ENCODE data around the gene ADAMTS18.
"Not testable (repeated sequence)": the region's sequence is repeated elsewhere in the genome, so short reads cannot be mapped to it uniquely, and the experiment has no call there.

The ADAMTS18 gene, protein sequence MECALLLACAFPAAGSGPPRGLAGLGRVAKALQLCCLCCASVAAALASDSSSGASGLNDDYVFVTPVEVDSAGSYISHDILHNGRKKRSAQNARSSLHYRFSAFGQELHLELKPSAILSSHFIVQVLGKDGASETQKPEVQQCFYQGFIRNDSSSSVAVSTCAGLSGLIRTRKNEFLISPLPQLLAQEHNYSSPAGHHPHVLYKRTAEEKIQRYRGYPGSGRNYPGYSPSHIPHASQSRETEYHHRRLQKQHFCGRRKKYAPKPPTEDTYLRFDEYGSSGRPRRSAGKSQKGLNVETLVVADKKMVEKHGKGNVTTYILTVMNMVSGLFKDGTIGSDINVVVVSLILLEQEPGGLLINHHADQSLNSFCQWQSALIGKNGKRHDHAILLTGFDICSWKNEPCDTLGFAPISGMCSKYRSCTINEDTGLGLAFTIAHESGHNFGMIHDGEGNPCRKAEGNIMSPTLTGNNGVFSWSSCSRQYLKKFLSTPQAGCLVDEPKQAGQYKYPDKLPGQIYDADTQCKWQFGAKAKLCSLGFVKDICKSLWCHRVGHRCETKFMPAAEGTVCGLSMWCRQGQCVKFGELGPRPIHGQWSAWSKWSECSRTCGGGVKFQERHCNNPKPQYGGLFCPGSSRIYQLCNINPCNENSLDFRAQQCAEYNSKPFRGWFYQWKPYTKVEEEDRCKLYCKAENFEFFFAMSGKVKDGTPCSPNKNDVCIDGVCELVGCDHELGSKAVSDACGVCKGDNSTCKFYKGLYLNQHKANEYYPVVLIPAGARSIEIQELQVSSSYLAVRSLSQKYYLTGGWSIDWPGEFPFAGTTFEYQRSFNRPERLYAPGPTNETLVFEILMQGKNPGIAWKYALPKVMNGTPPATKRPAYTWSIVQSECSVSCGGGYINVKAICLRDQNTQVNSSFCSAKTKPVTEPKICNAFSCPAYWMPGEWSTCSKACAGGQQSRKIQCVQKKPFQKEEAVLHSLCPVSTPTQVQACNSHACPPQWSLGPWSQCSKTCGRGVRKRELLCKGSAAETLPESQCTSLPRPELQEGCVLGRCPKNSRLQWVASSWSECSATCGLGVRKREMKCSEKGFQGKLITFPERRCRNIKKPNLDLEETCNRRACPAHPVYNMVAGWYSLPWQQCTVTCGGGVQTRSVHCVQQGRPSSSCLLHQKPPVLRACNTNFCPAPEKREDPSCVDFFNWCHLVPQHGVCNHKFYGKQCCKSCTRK (N-terminal part only)

GRCh38 chr16:77434530-77435271 is at the start of gene ADAMTS18:
TSS of gene ADAMTS18 (minus strand) at chr16:77435034. CDS start at chr16:77434695, 339 bp downstream.
- DNase-seq (ENCODE audit: low spot score) = no peak
- Mint-ChIP-seq H3K4me1 (ENCODE audit: low read depth) (no peaks in the 10 kb centered on the region), H3K4me3 (no peak within 1 kb of the TSS), H3K36me3 (ENCODE audit: low read depth) (no peaks in the 10 kb centered on the region), H3K9me3 (no peaks in the 10 kb centered on the region), H3K27ac (no peak within 1 kb of the TSS), H3K27me3 (ENCODE audit: low read depth) (peaks cover 50% of the 10 kb centered on the region)

GRCh38 chr16:77480681-77481315 is 46.0 kb upstream of the ADAMTS18 start:
- no peak overlapping the region for H3K27ac Mint-ChIP-seq
- H3K9me3 Mint-ChIP-seq = no peaks in the 10 kb centered on the region
- H3K4me1 Mint-ChIP-seq (ENCODE audit: low read depth) = no peaks in the 10 kb centered on the region
- H3K27me3 Mint-ChIP-seq (ENCODE audit: low read depth) = no peaks in the 10 kb centered on the region
- H3K36me3 Mint-ChIP-seq (ENCODE audit: low read depth) = no peaks in the 10 kb centered on the region
- DNase-seq (ENCODE audit: low spot score) = no peak
- no peak overlapping the region for H3K4me3 Mint-ChIP-seq

DNA sequence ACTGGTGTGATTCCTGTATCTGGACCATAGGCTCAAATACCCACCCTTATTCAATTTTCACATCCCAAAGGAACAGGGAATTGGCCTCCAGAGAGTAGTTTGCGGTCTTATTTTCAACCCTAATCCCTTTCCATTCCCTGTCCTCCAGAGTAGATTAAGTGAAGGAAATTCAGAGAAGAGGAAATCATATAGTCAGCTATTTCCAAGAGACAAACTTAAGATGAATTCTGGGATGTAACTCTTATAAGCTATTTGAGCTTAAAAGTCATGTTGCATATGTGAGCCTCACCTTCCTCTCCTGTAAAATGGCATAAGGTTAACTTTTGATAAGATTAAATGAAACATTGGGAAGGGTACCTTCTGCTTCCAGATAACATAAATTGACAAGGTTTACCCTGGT is 37.4 kb upstream of the ADAMTS18 start:
- Mint-ChIP-seq H3K36me3 (ENCODE audit: low read depth) (no peaks in the 10 kb centered on the region), H3K27ac (no peak overlapping the region), H3K4me1 (ENCODE audit: low read depth) (no peaks in the 10 kb centered on the region)

DNA sequence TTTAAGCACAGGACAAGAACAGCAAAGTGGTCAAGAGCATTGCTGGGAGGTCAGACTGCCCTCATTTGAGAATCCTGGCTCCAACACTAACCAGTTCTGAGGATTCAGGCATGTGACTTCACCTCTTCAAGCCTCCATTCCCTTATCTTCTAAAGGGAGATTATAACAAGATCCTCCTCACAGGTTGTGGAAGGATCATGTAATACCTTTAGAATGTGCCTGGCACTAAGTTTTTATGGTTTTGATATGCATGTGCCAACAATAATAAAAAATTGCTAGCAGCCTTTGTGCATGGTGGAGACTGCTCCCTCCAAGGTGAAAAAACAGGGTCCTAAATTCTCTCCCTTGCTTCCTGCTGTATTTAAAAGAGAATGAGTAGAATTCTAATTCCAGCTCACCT is 36.0 kb upstream of the ADAMTS18 start:
- no peaks in the 10 kb centered on the region for H3K4me1 Mint-ChIP-seq (ENCODE audit: low read depth)
- H3K36me3 Mint-ChIP-seq (ENCODE audit: low read depth) = no peaks in the 10 kb centered on the region
- H3K9me3 Mint-ChIP-seq = no peaks in the 10 kb centered on the region
- no peak overlapping the region for H3K27ac Mint-ChIP-seq
- no peak for DNase-seq (ENCODE audit: low spot score)
- no peak overlapping the region for H3K4me3 Mint-ChIP-seq
- no peaks in the 10 kb centered on the region for H3K27me3 Mint-ChIP-seq (ENCODE audit: low read depth)

More for the DNA sequence above, 37.4 kb upstream of the ADAMTS18 start:
- no peaks in the 10 kb centered on the region for H3K9me3 Mint-ChIP-seq
- no peaks in the 10 kb centered on the region for H3K27me3 Mint-ChIP-seq (ENCODE audit: low read depth)
- DNase-seq (ENCODE audit: low spot score) = no peak
- H3K4me3 Mint-ChIP-seq = no peak overlapping the region

- Mint-ChIP-seq H3K27me3 (ENCODE audit: low read depth) (no peaks in the 10 kb centered on the region), H3K4me1 (ENCODE audit: low read depth) (no peaks in the 10 kb centered on the region), H3K36me3 (ENCODE audit: low read depth) (no peaks in the 10 kb centered on the region), H3K27ac (no peak overlapping the region), H3K4me3 (no peak overlapping the region), H3K9me3 (no peaks in the 10 kb centered on the region)
- no peak for DNase-seq (ENCODE audit: low spot score)
Observed at GRCh38 chr16:77469634-77470033, 34.8 kb upstream of the ADAMTS18 start.

DNA sequence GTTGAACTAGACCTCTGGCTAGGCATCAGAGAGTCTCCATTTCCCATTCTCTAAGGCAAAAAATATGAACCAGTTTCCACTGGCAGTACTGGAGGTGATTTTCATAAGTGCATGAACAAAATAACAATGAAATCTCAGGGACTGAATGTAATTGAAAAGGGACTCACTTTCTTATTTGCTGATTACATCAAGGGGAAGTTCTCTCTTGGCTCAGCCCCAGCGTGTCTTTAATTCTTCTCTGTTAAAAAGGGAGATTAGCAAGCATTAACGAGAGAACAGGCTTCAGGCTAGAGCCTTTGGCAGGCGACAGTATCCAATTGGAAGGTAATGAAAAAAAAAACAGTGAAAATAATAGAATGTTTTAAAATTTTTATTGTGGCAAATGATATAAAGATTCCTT is 34.0 kb upstream of the ADAMTS18 start:
- Mint-ChIP-seq H3K4me1 (ENCODE audit: low read depth) (no peaks in the 10 kb centered on the region), H3K36me3 (ENCODE audit: low read depth) (no peaks in the 10 kb centered on the region), H3K27me3 (ENCODE audit: low read depth) (no peaks in the 10 kb centered on the region), H3K27ac (no peak overlapping the region), H3K4me3 (no peak overlapping the region), H3K9me3 (no peaks in the 10 kb centered on the region)
- DNase-seq (ENCODE audit: low spot score) = no peak

DNA sequence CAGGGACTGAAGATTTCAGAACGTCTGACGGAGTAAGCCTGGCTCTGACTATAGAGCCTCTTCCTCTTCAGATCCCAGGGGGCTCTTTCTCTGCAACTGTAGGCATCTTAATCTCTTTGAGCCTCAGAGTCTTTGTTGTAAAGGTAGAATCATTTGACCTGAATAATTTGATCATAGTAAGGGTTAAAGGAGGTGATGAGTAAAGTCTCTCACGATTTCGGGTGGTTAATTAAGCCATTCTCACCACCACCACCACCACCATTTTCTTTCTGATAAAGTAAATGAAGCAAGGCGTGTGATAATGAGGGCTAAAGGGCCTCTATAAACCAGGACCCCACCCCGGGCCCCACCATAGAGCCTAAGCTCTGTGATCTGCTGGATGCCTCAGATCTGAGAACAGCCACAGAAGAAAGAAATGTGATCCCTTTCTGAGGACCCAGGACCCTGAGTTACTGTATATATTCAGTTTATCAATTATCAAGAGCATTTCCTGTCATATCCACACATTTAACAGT is 33.0 kb upstream of the ADAMTS18 start:
- DNase-seq (ENCODE audit: low spot score) = no peak
- Mint-ChIP-seq H3K9me3 (no peaks in the 10 kb centered on the region), H3K36me3 (ENCODE audit: low read depth) (no peaks in the 10 kb centered on the region), H3K4me3 (no peak overlapping the region), H3K27me3 (ENCODE audit: low read depth) (no peaks in the 10 kb centered on the region), H3K4me1 (ENCODE audit: low read depth) (no peaks in the 10 kb centered on the region), H3K27ac (no peak overlapping the region)

DNA sequence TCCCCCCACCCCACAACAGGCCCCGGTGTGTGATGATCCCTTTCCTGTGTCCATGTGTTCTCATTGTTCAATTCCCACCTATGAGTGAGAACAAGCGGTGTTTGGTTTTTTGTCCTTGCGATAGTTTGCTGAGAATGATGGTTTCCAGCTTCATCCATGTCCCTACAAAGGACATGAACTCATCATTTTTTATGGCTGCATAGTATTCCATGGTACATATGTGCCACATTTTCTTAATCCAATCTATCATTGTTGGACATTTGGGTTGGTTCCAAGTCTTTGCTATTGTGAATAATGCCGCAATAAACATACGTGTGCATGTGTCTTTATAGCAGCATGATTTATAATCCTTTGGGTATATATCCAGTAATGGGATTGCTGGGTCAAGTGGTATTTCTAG is 28.8 kb upstream of the ADAMTS18 start:
- H3K4me3 Mint-ChIP-seq; H3K27me3 Mint-ChIP-seq (ENCODE audit: low read depth); H3K9me3 Mint-ChIP-seq; H3K4me1 Mint-ChIP-seq (ENCODE audit: low read depth); H3K27ac Mint-ChIP-seq; DNase-seq (ENCODE audit: low spot score); H3K36me3 Mint-ChIP-seq (ENCODE audit: low read depth): not testable (repeated sequence)

GRCh38 chr16:77462894-77463293 is 28.1 kb upstream of the ADAMTS18 start:
- H3K27ac Mint-ChIP-seq = no peak overlapping the region
- H3K27me3 Mint-ChIP-seq (ENCODE audit: low read depth) = no peaks in the 10 kb centered on the region
- H3K36me3 Mint-ChIP-seq (ENCODE audit: low read depth) = no peaks in the 10 kb centered on the region
- H3K9me3 Mint-ChIP-seq = no peaks in the 10 kb centered on the region
- H3K4me3 Mint-ChIP-seq = no peak overlapping the region
- no peaks in the 10 kb centered on the region for H3K4me1 Mint-ChIP-seq (ENCODE audit: low read depth)
- no peak for DNase-seq (ENCODE audit: low spot score)

DNA sequence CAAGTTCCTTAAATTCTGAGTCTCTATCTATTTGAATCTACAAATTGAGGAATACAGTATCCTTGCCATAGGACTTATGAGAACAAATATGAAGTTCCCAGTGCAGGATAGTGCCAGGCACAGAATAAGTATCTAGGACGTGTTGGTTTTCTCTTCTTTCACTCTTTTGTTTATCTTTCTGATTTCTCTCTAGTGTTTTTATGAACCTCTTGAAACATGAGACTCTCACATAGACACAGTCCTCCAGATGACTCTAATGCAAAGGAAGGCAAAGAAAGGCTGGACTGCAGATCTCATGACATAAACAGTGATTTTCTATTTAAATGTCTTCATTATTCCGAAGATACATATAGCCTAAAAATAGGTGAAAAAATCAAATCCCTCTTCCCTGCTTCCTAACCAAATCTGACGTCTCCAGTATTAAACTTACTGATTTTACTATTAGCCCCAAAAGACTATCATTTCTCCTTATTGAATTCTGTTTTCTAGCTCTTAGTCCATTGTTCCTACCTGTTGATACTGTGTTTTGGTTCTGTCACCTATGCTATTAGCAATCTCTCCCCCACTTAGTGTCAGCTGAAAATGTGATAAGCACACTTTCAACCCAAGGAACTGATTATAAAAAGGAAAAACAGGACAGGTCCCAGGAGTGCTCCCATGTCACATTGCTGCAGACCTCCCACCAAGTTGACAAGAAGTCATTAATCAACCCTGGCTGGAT is 24.9 kb upstream of the ADAMTS18 start:
- H3K4me3 Mint-ChIP-seq = no peak overlapping the region
- H3K27ac Mint-ChIP-seq = no peak overlapping the region
- H3K27me3 Mint-ChIP-seq (ENCODE audit: low read depth) = no peaks in the 10 kb centered on the region
- H3K4me1 Mint-ChIP-seq (ENCODE audit: low read depth) = no peaks in the 10 kb centered on the region
- DNase-seq (ENCODE audit: low spot score) = no peak
- H3K9me3 Mint-ChIP-seq = no peaks in the 10 kb centered on the region
- no peaks in the 10 kb centered on the region for H3K36me3 Mint-ChIP-seq (ENCODE audit: low read depth)

DNA sequence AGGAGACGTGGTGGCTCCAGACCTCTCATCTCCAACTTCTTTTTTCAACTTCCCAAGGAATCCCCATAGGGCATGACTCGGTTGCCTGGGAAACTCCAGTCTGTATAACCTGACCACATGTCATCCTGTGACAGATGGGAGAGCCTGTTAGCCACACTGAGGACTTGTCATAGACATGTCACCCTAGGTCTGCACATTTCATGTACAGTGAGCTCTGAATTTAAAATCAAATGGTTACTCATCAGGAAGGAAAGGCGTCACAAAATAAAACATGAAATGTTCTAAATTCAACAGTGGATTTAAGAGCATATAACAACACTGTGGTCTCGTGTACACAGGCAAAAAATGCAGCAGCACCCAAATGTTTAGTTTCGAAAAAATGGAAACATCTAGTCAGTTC is 22.2 kb upstream of the ADAMTS18 start:
- no peaks in the 10 kb centered on the region for H3K36me3 Mint-ChIP-seq (ENCODE audit: low read depth)
- no peak overlapping the region for H3K27ac Mint-ChIP-seq
- no peaks in the 10 kb centered on the region for H3K9me3 Mint-ChIP-seq
- H3K27me3 Mint-ChIP-seq (ENCODE audit: low read depth) = no peaks in the 10 kb centered on the region
- H3K4me1 Mint-ChIP-seq (ENCODE audit: low read depth) = no peaks in the 10 kb centered on the region
- H3K4me3 Mint-ChIP-seq = no peak overlapping the region
- DNase-seq (ENCODE audit: low spot score) = no peak

DNA sequence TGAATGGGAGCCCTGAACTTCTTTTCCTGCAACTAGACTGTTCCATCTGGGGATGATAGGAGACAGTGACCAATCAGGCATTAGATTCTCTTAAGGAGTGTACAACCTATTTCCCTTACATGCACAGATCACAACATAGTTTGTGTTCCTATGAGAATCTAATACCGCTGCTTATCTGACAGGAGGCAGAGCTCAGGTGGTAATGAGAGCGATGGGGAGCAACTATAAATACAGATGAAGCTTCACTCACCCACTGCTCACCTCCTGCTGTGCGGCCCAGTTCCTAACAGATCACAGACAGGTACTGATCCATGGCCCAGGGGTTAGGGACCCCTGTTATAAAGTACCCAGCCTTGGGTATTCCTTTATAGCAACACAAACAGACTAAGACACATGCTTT is 17.4 kb upstream of the ADAMTS18 start:
- Mint-ChIP-seq H3K27ac (no peak overlapping the region), H3K27me3 (ENCODE audit: low read depth) (no peaks in the 10 kb centered on the region), H3K4me3 (no peak overlapping the region), H3K36me3 (ENCODE audit: low read depth) (no peaks in the 10 kb centered on the region), H3K4me1 (ENCODE audit: low read depth) (no peaks in the 10 kb centered on the region), H3K9me3 (no peaks in the 10 kb centered on the region)
- no peak for DNase-seq (ENCODE audit: low spot score)

Data from T-helper 2 cell treated with Interferon-gamma antibody and Interleukin-4, amounts not matched to agents 5 μg/mL and 100 μg/mL, for 36 hours (primary cell).